Measurements from ENCODE around the gene VPS13A.

Gene VPS13A

GRCh38 chr9:77455312-77455927, 278.1 kb downstream of the VPS13A start:
- H3K27ac ChIP-seq (ENCODE audit: low read depth, low read length): no peak overlapping the region

GRCh38 chr9:77456829-77457437, 279.6 kb downstream of the VPS13A start:
- H3K27ac ChIP-seq (ENCODE audit: low read depth, low read length): no peak overlapping the region
- no peaks in the 10 kb centered on the region for H3K36me3 ChIP-seq (ENCODE audit: control insufficient read depth, insufficient read depth, low read length)
- H3K9ac ChIP-seq (ENCODE audit: low read length): no peak overlapping the region
- H3K27me3 ChIP-seq (ENCODE audit: control insufficient read depth, insufficient read depth, low read length): no peaks in the 10 kb centered on the region
- H3K4me3 ChIP-seq (ENCODE audit: low read depth, low read length): no peak overlapping the region
- H3K9me3 ChIP-seq (ENCODE audit: control insufficient read depth, insufficient read depth, low read depth, low read length): no peaks in the 10 kb centered on the region
- peaks cover 38% of the 10 kb centered on the region for H3K4me1 ChIP-seq (ENCODE audit: control insufficient read depth, insufficient read depth, low read length)

More at GRCh38 chr9:77455312-77455927, 278.1 kb downstream of the VPS13A start:
- Histone ChIP-seq H3K9ac (ENCODE audit: low read length) (no peak overlapping the region), H3K36me3 (ENCODE audit: control insufficient read depth, insufficient read depth, low read length) (no peaks in the 10 kb centered on the region), H3K27me3 (ENCODE audit: control insufficient read depth, insufficient read depth, low read length) (no peaks in the 10 kb centered on the region), H3K9me3 (ENCODE audit: control insufficient read depth, insufficient read depth, low read depth, low read length) (peaks cover 5% of the 10 kb centered on the region; the same call in 1 of the 2 replicates), H3K4me3 (ENCODE audit: low read depth, low read length) (no peak overlapping the region), H3K4me1 (ENCODE audit: control insufficient read depth, insufficient read depth, low read length) (peaks cover 23% of the 10 kb centered on the region)

GRCh38 chr9:77457916-77458592, 280.7 kb downstream of the VPS13A start:
- Histone ChIP-seq H3K36me3 (ENCODE audit: control insufficient read depth, insufficient read depth, low read length) (no peaks in the 10 kb centered on the region), H3K4me1 (ENCODE audit: control insufficient read depth, insufficient read depth, low read length) (peaks cover 39% of the 10 kb centered on the region), H3K4me3 (ENCODE audit: low read depth, low read length) (no peak overlapping the region), H3K27me3 (ENCODE audit: control insufficient read depth, insufficient read depth, low read length) (no peaks in the 10 kb centered on the region), H3K27ac (ENCODE audit: low read depth, low read length) (no peak overlapping the region), H3K9me3 (ENCODE audit: control insufficient read depth, insufficient read depth, low read depth, low read length) (no peaks in the 10 kb centered on the region), H3K9ac (ENCODE audit: low read length) (no peak overlapping the region)

DNA sequence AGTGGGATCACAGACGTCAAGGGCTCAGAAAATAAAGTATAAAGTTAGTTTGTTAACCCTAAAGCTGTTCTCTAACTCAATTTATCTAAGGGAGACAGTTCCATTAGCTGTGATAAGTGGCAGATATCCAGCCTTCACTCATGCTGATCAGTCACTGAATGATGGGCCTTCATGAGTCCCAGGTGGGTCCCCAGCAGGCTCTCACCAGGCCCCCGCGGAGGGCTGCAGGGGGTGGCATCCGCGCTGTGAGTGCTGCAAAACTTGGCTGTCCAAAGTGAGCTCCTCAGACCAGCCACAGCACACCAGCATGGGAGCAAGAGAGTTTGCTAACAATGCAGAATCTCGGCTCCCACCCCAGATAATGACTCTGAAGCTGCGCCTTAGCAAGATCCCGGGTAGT, 283.6 kb downstream of the VPS13A start:
- Histone ChIP-seq H3K36me3 (ENCODE audit: control insufficient read depth, insufficient read depth, low read length) (no peaks in the 10 kb centered on the region), H3K4me1 (ENCODE audit: control insufficient read depth, insufficient read depth, low read length) (peaks cover 43% of the 10 kb centered on the region), H3K27ac (ENCODE audit: low read depth, low read length) (no peak overlapping the region), H3K27me3 (ENCODE audit: control insufficient read depth, insufficient read depth, low read length) (no peaks in the 10 kb centered on the region), H3K9me3 (ENCODE audit: control insufficient read depth, insufficient read depth, low read depth, low read length) (peaks cover 4% of the 10 kb centered on the region; the same call in 1 of the 2 replicates), H3K9ac (ENCODE audit: low read length) (no peak overlapping the region), H3K4me3 (ENCODE audit: low read depth, low read length) (no peak overlapping the region)

- Histone ChIP-seq H3K27me3 (ENCODE audit: control insufficient read depth, insufficient read depth, low read length) (no peaks in the 10 kb centered on the region), H3K9me3 (ENCODE audit: control insufficient read depth, insufficient read depth, low read depth, low read length) (peaks cover 4% of the 10 kb centered on the region; the same call in 1 of the 2 replicates), H3K36me3 (ENCODE audit: control insufficient read depth, insufficient read depth, low read length) (no peaks in the 10 kb centered on the region), H3K9ac (ENCODE audit: low read length) (no peak overlapping the region), H3K4me3 (ENCODE audit: low read depth, low read length) (no peak overlapping the region), H3K4me1 (ENCODE audit: control insufficient read depth, insufficient read depth, low read length) (peaks cover 45% of the 10 kb centered on the region), H3K27ac (ENCODE audit: low read depth, low read length) (no peak overlapping the region)
Observed at GRCh38 chr9:77462066-77462465, 284.7 kb downstream of the VPS13A start.

DNA sequence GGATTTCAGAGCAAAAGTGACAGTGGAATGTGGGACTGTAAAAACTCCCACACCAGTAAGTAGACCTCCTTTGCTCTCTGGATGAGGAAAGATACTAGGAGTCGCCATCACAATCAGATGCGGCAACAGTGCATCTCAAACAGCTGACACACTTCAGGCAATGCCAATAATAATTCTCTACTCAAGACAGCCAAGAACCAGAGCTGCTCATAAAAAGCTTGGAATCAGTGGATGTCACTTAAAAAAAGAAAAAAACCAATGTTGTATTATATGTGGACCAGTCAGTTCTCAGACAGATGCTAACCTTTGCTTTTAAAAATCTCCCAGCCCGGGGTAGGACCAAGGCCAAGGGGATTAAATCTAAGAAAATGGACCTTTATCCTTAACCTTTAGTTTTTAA, 285.8 kb downstream of the VPS13A start:
- Histone ChIP-seq H3K27ac (ENCODE audit: low read depth, low read length) (no peak overlapping the region), H3K36me3 (ENCODE audit: control insufficient read depth, insufficient read depth, low read length) (no peaks in the 10 kb centered on the region), H3K4me3 (ENCODE audit: low read depth, low read length) (no peak overlapping the region), H3K9me3 (ENCODE audit: control insufficient read depth, insufficient read depth, low read depth, low read length) (peaks cover 4% of the 10 kb centered on the region; the same call in 1 of the 2 replicates), H3K27me3 (ENCODE audit: control insufficient read depth, insufficient read depth, low read length) (no peaks in the 10 kb centered on the region), H3K4me1 (ENCODE audit: control insufficient read depth, insufficient read depth, low read length) (peaks cover 39% of the 10 kb centered on the region), H3K9ac (ENCODE audit: low read length) (no peak overlapping the region)

GRCh38 chr9:77464661-77465060, 287.3 kb downstream of the VPS13A start:
- H3K9me3 ChIP-seq (ENCODE audit: control insufficient read depth, insufficient read depth, low read depth, low read length): peaks cover 4% of the 10 kb centered on the region; the same call in 1 of the 2 replicates
- no peaks in the 10 kb centered on the region for H3K36me3 ChIP-seq (ENCODE audit: control insufficient read depth, insufficient read depth, low read length)
- no peak overlapping the region for H3K4me3 ChIP-seq (ENCODE audit: low read depth, low read length)
- no peaks in the 10 kb centered on the region for H3K27me3 ChIP-seq (ENCODE audit: control insufficient read depth, insufficient read depth, low read length)
- H3K9ac ChIP-seq (ENCODE audit: low read length): no peak overlapping the region
- H3K27ac ChIP-seq (ENCODE audit: low read depth, low read length): no peak overlapping the region
- peaks cover 33% of the 10 kb centered on the region for H3K4me1 ChIP-seq (ENCODE audit: control insufficient read depth, insufficient read depth, low read length)

DNA sequence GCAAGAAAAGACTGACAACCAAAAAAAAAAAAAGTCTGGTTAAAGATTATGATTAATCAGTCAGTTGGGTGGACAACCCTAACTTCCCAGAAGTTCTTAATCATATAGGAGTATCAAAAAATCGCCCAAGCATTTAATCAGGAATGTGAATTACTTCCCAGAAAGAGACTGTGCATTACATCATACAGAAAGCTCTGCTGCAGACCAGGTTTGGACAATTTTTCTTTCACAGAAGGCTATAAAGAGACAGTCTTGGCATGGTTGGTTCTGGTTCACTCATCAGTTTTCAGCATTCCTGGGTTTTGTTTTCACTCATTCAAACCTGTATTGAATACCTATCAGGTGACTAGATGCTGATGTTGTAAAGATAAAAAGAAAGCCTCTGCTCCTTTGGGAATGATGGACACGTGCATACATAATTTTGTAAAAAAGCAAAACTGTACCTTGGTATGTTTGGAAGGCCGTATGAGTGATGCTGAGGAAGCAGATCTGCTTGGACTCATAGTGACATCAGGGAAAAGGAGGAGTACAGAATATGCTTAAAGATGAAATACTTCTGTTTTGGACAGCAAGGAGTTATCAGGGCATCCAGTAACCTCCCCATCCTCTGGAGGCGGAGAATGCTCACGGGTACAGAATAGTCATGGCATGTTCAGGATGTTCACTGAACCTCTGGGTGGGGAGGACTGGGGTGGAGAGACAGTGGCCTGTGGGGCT, 292.3 kb downstream of the VPS13A start:
- Histone ChIP-seq H3K9me3 (ENCODE audit: control insufficient read depth, insufficient read depth, low read depth, low read length) (peaks cover 22% of the 10 kb centered on the region; the same call in 1 of the 2 replicates), H3K27me3 (ENCODE audit: control insufficient read depth, insufficient read depth, low read length) (no peaks in the 10 kb centered on the region), H3K9ac (ENCODE audit: low read length) (no peak overlapping the region), H3K27ac (ENCODE audit: low read depth, low read length) (no peak overlapping the region), H3K4me1 (ENCODE audit: control insufficient read depth, insufficient read depth, low read length) (peaks cover 13% of the 10 kb centered on the region), H3K36me3 (ENCODE audit: control insufficient read depth, insufficient read depth, low read length) (no peaks in the 10 kb centered on the region), H3K4me3 (ENCODE audit: low read depth, low read length) (no peak overlapping the region)

All from HUES6 (cell line).